Measurements from ENCODE around the gene DNAH7. TPM values are rescaled to one million over a fixed set of nuclear protein-coding genes. Genes with fewer than 3 reads are reported as not detected.

DNAH7 gene
- total RNA-seq, 2 donors from 2014 or later = 3.4 to 10.1 TPM

DNA sequence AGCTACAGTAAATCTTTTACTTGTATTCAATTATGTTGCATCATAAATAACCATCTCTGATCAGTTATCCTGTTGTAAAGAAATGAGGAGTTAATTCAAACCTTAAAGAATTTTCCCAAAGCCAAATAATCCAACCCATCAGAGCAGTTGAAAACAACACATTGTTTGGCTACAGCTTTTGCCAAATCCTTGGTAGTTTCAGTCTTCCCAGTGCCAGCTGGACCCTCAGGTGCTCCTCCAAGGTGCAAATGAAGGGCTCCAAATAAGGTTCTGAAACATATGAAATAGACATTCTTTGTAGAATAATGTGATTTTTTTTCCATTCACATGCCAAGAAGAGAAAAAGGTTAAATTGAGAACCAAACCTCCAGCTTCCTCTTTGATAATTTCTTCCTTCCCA, 158.7 kb downstream of the DNAH7 start:
- H3K27ac ChIP-seq = no peak overlapping the region
- no peaks in the 10 kb centered on the region for H3K4me1 ChIP-seq (replicated peaks)
- no peak for TF ChIP-seq POLR2A (IDR thresholded peaks at IDR 0.05)
- TF ChIP-seq, protein P1, sequence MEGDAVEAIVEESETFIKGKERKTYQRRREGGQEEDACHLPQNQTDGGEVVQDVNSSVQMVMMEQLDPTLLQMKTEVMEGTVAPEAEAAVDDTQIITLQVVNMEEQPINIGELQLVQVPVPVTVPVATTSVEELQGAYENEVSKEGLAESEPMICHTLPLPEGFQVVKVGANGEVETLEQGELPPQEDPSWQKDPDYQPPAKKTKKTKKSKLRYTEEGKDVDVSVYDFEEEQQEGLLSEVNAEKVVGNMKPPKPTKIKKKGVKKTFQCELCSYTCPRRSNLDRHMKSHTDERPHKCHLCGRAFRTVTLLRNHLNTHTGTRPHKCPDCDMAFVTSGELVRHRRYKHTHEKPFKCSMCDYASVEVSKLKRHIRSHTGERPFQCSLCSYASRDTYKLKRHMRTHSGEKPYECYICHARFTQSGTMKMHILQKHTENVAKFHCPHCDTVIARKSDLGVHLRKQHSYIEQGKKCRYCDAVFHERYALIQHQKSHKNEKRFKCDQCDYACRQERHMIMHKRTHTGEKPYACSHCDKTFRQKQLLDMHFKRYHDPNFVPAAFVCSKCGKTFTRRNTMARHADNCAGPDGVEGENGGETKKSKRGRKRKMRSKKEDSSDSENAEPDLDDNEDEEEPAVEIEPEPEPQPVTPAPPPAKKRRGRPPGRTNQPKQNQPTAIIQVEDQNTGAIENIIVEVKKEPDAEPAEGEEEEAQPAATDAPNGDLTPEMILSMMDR (IDR thresholded peaks at IDR 0.05) = no peak
- TF ChIP-seq POLR2AphosphoS5 (IDR thresholded peaks at IDR 0.05) = no peak
- H3K9me3 ChIP-seq = no peaks in the 10 kb centered on the region
- intact Hi-C loops (cut with DNase I) = no loop called here
- DNase-seq (ENCODE audit: low spot score) = no peak
- H3K36me3 ChIP-seq = no peaks in the 10 kb centered on the region
- no peak overlapping the region for H3K4me3 ChIP-seq
- H3K27me3 ChIP-seq (replicated peaks; ENCODE audit: insufficient read depth) = no peaks in the 10 kb centered on the region

DNA sequence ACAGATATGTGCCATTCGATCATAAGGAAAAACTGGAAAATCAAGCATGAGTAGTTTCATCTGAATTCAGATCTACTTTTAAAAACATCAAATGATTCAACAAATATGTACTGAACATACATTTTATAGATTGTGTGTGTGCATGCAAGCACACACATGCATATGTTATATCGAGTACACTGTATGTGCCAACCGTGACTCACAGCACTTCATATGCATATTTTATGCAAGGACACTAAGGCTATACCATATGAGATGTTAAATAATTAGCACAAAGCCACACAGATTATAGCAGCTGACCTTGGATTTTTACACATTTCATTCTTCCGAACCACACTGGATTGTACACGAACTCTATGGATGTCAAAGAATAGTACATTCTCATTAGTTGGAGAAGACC, 161.2 kb downstream of the DNAH7 start:
- no peaks in the 10 kb centered on the region for H3K27me3 ChIP-seq (replicated peaks; ENCODE audit: insufficient read depth)
- no peak overlapping the region for H3K27ac ChIP-seq
- DNase-seq (ENCODE audit: low spot score) = no peak
- no peaks in the 10 kb centered on the region for H3K9me3 ChIP-seq
- H3K36me3 ChIP-seq = no peaks in the 10 kb centered on the region
- TF ChIP-seq POLR2A (IDR thresholded peaks at IDR 0.05) (no peak), POLR2AphosphoS5 (IDR thresholded peaks at IDR 0.05) (no peak)
- TF ChIP-seq, protein P1 (IDR thresholded peaks at IDR 0.05) = no peak
- intact Hi-C loops (cut with DNase I) = no loop called here
- WGBS = 77% methylated on average over 5 of the region's 5 CpGs
- no peaks in the 10 kb centered on the region for H3K4me1 ChIP-seq (replicated peaks)
- no peak overlapping the region for H3K4me3 ChIP-seq

DNA sequence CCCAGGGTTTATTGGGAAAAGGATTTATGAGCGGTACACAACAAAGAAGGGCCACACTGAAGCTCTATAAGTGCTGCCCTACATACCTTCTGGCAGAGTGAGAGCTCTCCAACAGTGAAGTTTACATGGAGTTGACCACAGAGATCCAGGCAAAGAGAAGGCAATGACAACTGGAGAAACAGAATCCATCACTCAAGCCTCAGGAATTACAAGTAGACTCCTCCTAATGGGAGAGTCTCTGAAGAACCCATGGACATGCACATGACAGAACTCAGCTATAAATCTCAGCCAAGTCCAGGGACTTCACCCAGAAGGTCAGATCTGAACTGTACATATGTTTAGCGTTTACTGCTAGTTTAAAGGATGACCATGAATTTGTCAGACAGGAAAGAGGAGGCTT, 164.7 kb downstream of the DNAH7 start:
- TF ChIP-seq POLR2AphosphoS5 (IDR thresholded peaks at IDR 0.05) (no peak), POLR2A (IDR thresholded peaks at IDR 0.05) (no peak)
- TF ChIP-seq, protein P1 (IDR thresholded peaks at IDR 0.05) = no peak
- intact Hi-C loops (cut with DNase I) = no loop called here
- no peak for DNase-seq (ENCODE audit: low spot score)
- Histone ChIP-seq H3K27me3 (replicated peaks; ENCODE audit: insufficient read depth) (no peaks in the 10 kb centered on the region), H3K4me1 (replicated peaks) (no peaks in the 10 kb centered on the region), H3K4me3 (no peak overlapping the region), H3K27ac (no peak overlapping the region), H3K9me3 (no peaks in the 10 kb centered on the region), H3K36me3 (no peaks in the 10 kb centered on the region)
- WGBS = 90% methylated on average over 2 of the region's 2 CpGs

DNA sequence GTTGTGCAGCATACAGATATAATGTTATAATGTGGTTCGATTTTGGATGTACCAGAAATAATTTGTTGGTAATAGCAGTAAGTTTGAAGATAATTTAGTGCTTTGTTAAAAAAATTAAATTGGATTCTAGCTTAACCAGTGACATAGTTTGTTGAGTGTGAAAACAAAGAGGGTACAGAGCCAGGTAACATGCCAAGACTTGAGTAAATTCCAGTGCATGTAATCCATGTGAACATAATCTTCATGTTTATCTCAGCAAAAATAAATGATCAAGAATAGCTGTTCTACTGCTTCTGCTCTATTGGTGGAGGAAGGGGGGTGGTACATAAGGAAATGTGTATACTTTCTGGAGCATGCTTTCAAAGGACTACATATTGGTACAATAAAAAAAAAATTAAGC, 165.8 kb downstream of the DNAH7 start:
- Histone ChIP-seq H3K27me3 (replicated peaks; ENCODE audit: insufficient read depth) (no peaks in the 10 kb centered on the region), H3K4me1 (replicated peaks) (no peaks in the 10 kb centered on the region), H3K27ac (no peak overlapping the region), H3K4me3 (no peak overlapping the region), H3K9me3 (no peaks in the 10 kb centered on the region), H3K36me3 (no peaks in the 10 kb centered on the region)
- WGBS = 50% methylated on average over 1 of the region's 1 CpG
- intact Hi-C loops (cut with DNase I) = no loop called here
- no peak for TF ChIP-seq POLR2AphosphoS5 (IDR thresholded peaks at IDR 0.05)
- TF ChIP-seq, protein P1 (IDR thresholded peaks at IDR 0.05) = no peak
- no peak for TF ChIP-seq POLR2A (IDR thresholded peaks at IDR 0.05)
- DNase-seq (ENCODE audit: low spot score) = no peak

DNA sequence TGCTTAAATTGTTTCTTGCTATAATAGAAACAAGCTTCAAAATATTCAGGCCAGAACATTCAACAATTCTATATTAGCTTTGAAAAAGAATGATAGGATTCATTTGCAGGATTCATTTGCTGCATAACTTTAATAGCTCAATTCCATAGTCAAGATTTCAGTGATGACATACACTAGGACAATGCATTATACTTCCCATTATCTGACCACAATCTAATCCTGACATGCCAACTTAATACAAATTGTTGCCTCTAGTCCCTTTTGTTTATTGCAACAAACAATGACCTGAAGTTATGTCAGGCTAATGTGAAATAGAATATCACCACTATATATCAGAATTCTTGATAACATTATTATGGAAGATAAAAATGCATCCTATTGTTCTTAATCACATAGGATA, 169.4 kb downstream of the DNAH7 start:
- intact Hi-C loops (cut with DNase I) = no loop called here
- DNase-seq (ENCODE audit: low spot score) = no peak
- Histone ChIP-seq H3K4me3 (no peak overlapping the region), H3K9me3 (no peaks in the 10 kb centered on the region), H3K27me3 (replicated peaks; ENCODE audit: insufficient read depth) (no peaks in the 10 kb centered on the region), H3K36me3 (no peaks in the 10 kb centered on the region), H3K4me1 (replicated peaks) (no peaks in the 10 kb centered on the region), H3K27ac (no peak overlapping the region)
- no peak for TF ChIP-seq POLR2A (IDR thresholded peaks at IDR 0.05)
- TF ChIP-seq POLR2AphosphoS5 (IDR thresholded peaks at IDR 0.05) = no peak
- TF ChIP-seq, protein P1 (IDR thresholded peaks at IDR 0.05) = no peak
